Liver (tissue), 3 donors: ENCODE data around the gene INHBC.

Experiments used
- CTCF ChIP-seq: fragments of 150-350 bp; IDR thresholded peaks from 2 replicates; pipeline ENCODE4 v1.5.1; 2017; ENCODE audit warnings: improper control_type of control experiment, low read depth, low read length; ENCODE audit not compliant: missing input control
- EGR1 ChIP-seq, 2 donors: IDR thresholded peaks; 2 replicates each; pipeline ENCODE4 v1.6.1; 2016 to 2018; ENCODE audit warnings: antibody characterized with exemption in 2 of 2, low read depth in 2 of 2
- FOXA1 ChIP-seq: IDR thresholded peaks from 2 replicates; pipeline ENCODE4 v1.6.1; 2016; ENCODE audit warnings: antibody characterized with exemption
- GABPA ChIP-seq, 2 donors: IDR thresholded peaks in 1 of 2; conservative IDR thresholded peaks in 1 of 2; 2 replicates each; pipeline ENCODE4 v1.6.1; 2016; ENCODE audit warnings: antibody characterized with exemption in 2 of 2, mild to moderate bottlenecking in 1 of 2, moderate library complexity in 1 of 2
- HNF4G ChIP-seq: IDR thresholded peaks from 2 replicates; pipeline ENCODE4 v1.6.1; 2016; ENCODE audit warnings: antibody characterized with exemption
- JUND ChIP-seq, 2 donors: IDR thresholded peaks; 2 replicates each; pipeline ENCODE4 v1.6.1; 2016; ENCODE audit warnings: antibody characterized with exemption in 2 of 2
- MAX ChIP-seq: IDR thresholded peaks from 2 replicates; pipeline ENCODE4 v1.6.1; 2016; ENCODE audit warnings: antibody characterized with exemption
- NR2F2 ChIP-seq: IDR thresholded peaks from 2 replicates; pipeline ENCODE4 v1.6.1; 2016; ENCODE audit warnings: antibody characterized with exemption
- RAD21 ChIP-seq, 2 donors: IDR thresholded peaks; 2 replicates each; pipeline ENCODE4 v1.6.1; 2016; ENCODE audit warnings: antibody characterized with exemption in 2 of 2, mild to moderate bottlenecking in 2 of 2
- REST ChIP-seq: IDR thresholded peaks from 2 replicates; pipeline ENCODE4 v1.6.1; 2016; ENCODE audit warnings: antibody characterized with exemption, mild to moderate bottlenecking
- RXRA ChIP-seq, 2 donors: IDR thresholded peaks; 2 replicates each; pipeline ENCODE4 v1.6.1; 2017 to 2018; ENCODE audit warnings: antibody characterized with exemption in 2 of 2, mild to moderate bottlenecking in 1 of 2
- TAF1 ChIP-seq: conservative IDR thresholded peaks from 2 replicates; pipeline ENCODE4 v1.6.1; 2016; ENCODE audit warnings: antibody characterized with exemption, mild to moderate bottlenecking
- YY1 ChIP-seq: IDR thresholded peaks from 2 replicates; pipeline ENCODE4 v1.6.1; 2016; ENCODE audit warnings: antibody characterized with exemption, mild to moderate bottlenecking
- ZBTB33 ChIP-seq: IDR thresholded peaks from 2 replicates; pipeline ENCODE4 v1.6.1; 2016; ENCODE audit warnings: antibody characterized with exemption
- donor health status: healthy.
- donor health status: healthy.

DNA sequence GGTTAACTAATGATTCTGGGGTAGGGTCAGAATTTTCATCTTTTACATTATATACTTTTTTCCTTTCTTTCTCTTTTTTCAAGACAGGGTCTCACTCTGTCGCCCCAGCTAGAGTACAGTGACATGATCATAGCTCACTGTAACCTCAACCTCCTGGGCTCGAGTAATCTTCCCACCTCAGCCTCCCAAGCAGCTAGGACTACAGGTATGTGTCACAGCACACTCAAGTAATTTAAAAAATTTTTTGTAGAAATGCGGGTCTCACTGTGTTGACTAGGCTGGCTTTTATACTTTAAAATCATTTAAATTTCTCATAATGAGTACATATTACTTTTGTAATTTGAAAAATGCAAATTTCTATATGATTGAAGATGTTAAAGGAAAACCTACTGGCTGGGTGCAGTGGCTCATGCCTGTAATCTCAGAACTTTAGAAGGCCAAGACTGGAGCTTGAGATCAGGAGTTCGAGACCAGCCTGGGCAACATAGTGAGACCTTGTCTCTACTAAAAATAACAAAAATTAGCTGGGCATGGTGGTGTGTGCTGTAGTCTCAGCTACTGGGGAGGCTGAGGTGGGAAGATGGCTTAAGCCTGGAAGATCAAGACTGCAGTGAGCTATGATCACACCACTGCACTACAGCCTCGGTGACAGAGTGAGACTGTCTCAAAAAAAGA is 29.5 kb upstream of the INHBC start:
- TF ChIP-seq CTCF: no peak
- no peak for TF ChIP-seq GABPA (IDR thresholded peaks at IDR 0.05 in 1 of 2, conservative IDR thresholded peaks at IDR 0.05 in 1 of 2)
- no peak for TF ChIP-seq EGR1 (IDR thresholded peaks at IDR 0.05; ENCODE audit: low read depth in 2 of 2)
- no peak for TF ChIP-seq TAF1
- no peak for TF ChIP-seq RAD21 (IDR thresholded peaks at IDR 0.05)
- no peak for TF ChIP-seq REST
- no peak for TF ChIP-seq HNF4G
- no peak for TF ChIP-seq FOXA1
- no peak for TF ChIP-seq MAX
- TF ChIP-seq ZBTB33: no peak
- no peak for TF ChIP-seq YY1
- no peak for TF ChIP-seq JUND (IDR thresholded peaks at IDR 0.05)
- TF ChIP-seq NR2F2: no peak
- no peak for TF ChIP-seq RXRA (IDR thresholded peaks at IDR 0.05)
